Fibroblast of the conjunctiva (primary cell): Measurements from ENCODE around the gene INTS15.
"Not testable (repeated sequence)": the region's sequence is repeated elsewhere in the genome, so short reads cannot be mapped to it uniquely, and the experiment has no call there.

Source experiments
- DNase-seq: peaks from one replicate; pipeline ENCODE4 v3.0.0-alpha.2; 2010; ENCODE audit warnings: low read depth

INTS15 gene

DNA sequence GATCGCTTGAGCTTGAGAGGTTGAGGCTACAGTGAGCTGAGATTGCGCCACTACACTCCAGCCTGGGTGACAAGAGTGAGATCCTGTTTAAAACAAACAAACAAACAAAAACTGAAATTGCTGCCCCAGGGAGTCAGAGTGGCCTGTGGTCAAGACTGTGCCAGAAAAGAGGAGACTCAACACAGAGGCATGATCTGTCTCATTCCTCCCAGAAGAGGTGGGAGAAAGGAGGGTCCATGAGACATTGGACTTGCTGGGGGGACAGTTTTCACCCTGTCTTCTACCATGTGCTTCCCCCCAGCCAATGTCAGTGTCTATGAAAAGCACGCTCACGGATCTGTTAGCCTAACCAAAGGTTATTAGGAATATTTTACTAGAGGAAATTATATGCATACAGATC is 28.8 kb downstream of the INTS15 start:
- DNase-seq: no peak

DNA sequence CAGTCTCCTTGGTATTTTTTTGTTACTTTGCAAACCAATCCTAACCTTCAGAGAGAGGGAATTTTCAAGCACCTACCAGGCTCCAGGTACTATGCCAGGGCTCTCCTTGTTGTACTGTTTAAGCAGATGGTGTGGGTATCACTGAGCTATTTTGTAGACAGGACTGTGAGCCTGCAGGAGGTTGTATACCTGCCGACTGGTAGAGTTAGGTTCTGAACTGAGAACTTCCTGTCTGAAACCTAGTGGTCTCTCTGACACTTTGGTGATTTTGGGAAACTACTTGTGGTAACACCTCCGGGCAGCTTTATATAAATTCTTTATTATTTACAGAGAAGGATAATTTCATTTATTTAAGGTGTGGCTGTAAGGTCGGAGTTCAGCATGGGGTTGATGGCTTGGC is 30.1 kb downstream of the INTS15 start:
- DNase-seq: no peak

DNA sequence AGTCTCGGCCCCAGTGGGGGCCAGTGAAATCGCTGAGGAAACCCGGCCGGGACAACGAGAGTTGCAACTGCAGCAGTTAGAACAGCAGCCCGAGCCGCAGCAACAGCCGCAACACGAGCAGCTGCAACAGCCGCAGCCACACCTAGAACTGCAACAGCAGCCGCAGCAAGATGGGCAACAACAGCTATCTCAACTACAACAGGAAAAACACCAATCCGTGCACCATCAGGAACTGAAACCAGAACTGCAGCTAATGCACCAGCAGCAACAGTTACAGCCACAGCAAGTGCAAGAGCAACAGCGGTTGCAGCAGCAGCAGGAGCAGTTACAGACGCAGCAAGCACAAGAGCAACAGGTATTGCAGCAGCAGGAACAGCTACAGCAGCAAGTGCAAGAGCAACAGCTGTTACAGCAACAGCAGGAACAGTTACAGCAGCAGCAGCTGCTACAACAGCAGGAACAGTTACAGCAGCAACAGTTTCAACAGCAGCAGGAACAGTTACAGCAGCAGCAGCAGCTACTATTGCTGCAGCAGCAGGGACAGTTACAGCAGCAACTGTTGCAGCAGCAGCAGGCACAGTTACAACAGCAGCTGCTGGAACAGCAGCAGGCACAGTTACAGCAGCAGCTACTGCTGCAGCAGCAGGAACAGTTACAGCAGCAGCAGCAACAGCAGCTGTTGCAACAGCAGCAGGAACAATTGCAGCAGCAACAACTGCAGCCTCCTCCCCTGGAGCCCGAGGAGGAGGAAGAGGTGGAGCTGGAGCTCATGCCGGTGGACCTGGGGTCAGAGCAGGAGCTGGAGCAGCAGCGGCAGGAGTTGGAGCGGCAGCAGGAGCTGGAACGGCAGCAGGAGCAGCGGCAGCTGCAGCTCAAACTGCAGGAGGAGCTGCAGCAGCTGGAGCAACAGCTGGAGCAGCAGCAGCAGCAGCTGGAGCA is 31.6 kb downstream of the INTS15 start:
- no peak for DNase-seq

DNA sequence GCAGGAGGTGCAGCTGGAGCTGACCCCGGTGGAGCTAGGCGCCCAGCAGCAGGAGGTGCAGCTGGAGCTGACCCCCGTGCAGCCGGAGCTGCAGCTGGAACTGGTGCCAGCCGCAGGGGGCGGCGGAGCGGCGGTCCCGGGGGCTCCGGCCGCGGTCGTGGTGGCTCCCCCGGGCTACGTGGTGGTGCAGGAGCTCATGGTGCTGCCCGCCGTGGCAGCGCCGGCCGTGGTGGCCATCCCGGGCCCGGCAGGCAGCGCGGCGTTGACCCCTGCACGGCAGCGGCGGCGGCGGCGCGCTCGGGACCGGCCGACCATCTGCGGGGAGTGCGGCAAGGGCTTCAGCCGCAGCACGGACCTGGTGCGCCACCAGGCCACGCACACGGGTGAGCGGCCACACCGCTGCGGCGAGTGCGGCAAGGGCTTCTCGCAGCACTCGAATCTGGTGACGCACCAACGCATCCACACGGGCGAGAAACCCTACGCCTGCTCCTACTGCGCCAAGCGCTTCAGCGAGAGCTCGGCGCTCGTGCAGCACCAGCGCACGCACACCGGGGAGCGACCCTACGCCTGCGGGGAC is 32.4 kb downstream of the INTS15 start:
- DNase-seq: no peak

DNA sequence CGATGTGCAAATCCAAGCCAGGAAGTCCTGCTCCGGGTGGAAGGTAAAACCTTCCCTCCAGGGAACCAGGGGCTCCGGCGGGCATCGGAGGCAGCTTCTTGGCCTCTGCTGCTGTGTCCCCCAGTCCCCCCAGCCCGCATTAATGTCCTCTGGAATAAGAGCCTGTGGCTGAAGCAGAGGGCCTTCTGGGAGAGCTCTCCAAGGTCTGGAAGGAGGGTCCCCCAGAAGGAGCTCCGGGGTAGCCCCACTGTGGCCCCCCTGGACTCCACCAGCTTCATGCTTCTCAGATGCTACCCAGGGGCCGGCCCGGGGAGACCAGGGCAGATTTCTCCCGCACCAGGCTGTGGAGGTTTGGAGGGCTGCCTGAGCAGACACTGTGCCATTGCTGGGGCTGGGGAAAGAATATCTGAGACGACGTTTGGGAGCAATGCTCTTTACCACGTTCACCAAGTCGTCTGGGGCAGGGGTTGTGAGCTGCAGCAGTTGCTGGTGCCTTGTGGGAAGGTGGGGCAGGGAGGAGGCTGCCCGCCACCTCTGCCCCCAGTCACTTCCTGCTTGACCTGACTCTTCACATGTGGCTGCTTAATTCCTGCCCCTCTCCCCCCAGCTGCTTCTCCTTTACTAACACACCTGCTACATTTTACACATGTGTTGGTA is 33.9 kb downstream of the INTS15 start:
- no peak for DNase-seq

DNA sequence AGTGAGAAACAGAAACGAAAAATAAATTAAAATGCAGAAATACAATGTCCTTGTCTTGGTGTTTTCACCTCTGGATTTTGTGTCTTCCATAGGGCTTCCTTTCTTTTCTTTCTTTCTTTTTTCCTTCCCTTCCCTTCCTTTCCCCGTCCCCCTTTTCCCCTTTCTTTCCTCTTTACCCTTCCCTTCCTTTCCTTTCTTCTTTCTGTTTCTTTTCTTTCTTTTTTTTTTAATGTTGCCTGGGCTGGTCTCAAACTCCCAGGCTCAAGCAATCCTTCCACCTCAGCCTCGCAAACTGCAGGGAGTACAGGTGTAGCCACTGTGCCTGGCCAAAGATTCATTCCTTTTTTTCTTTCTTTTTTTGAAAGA is 34.4 kb downstream of the INTS15 start:
- DNase-seq: no peak

DNA sequence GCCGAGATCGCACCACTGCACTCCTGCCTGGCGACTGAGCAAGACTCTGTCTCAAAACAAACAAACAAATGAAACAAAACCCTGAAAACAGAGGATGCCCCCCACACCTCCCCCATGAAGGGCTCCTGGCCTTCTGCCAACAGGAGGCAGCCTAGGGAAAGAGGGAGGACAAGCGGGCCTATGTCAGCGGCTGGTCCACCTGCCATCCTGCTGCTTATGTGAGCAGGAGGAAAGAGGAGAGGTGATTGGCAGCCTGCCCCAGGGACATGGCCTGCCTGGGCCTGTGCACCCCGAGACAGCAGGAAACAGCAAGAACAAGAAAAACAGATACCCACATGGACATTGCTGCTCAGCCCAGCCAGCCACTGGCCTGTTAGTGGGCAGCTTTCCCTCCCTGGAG is 38.2 kb downstream of the INTS15 start:
- no peak for DNase-seq

DNA sequence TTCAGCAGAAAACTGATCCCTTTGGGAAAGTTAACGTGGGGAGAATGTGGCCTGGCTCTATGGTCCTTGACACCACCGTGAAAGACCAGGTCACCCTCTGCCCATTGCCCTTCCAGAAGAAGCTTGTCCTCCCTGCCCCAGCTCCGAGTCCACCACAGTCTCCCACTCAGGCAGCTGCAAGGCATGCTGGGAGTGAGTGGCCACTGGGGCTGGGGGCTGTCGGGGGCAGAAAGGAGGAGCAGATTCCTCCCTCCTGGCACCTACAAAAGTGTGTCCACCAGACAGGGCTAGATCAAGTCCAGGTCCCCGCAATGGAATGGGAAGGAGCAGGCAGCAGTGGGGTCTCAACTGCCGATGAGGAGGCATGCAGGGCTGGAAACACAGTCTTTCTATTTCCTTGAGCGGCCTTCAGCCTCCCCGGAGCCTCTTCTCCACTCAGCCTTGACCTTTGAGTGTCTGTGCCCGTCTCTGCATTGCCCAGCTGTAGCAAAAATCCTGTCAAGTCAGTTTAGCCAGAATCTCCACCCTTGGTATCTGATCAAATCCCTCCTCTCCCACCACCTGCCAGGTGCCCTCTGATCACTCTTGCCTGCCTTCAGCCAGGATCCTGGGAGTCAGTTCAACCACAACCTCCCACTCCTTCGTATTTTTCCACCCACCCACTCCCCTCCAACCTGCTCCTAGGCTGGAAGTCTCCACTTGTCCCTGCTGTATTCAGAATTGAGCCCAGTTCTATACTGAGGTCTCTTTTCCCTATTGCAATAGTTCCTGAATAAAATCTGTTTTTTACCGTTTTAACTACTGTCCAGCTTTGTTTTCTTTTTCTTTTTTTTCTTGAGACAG is 40.4 kb downstream of the INTS15 start:
- DNase-seq: no peak

DNA sequence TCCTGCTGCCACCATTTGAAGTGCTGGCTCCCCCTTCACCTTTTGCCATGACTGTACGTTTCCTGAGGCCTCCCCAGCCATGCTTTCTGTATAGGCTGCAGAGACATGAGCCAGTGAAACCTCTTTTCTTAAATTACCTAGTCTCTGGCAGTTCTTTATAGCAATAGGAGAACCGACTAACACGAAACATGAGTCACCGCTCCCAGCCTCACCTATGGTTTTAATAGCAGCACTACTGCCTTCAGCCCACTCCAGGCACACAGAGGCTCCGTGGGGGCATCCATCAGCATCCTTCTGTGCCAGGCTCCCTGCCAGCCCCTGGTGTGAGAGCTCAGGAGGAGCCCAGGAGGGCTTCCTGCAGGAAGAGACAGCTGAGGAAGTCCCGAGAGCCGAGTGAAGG is 41.8 kb downstream of the INTS15 start:
- DNase-seq: no peak

DNA sequence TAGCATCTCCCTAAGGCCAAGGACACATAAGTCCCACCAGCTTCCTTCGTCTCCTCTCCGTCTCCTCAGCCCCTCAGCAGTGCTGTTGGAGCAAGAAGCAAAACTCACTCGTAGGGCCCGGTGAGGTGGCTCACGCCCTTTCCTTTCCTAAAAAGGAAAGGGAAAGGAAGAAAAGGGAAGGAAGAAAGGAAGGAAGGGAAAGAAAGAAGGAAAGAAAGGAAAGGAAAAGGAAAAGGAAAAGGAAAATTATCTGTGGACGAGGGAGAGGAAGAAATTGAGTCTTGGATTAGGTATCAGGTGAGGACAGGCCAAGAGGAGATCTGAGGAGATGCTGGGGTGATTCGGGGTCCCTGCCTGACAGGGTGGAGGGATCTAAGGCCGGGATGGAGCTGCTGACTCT is 44.2 kb downstream of the INTS15 start:
- DNase-seq: no peak

DNA sequence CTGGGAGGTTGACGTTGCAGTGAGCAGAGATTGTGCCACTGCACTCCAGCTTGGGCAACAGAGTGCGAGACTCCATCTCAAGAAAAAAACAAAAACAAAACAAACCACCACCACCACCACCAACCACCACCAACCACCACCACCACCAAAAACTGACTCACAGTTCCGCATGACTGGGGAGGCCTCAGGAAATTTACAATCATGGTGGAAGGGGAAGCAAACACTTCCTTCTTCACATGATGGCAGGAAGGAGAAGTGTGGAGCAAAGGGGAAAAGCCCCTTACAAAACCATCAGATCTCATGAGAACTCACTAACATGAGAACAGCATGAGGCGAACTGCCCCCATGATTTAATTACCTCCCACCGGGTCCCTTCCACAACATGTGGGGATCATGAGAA is 45.1 kb downstream of the INTS15 start:
- DNase-seq: not testable (repeated sequence)

DNA sequence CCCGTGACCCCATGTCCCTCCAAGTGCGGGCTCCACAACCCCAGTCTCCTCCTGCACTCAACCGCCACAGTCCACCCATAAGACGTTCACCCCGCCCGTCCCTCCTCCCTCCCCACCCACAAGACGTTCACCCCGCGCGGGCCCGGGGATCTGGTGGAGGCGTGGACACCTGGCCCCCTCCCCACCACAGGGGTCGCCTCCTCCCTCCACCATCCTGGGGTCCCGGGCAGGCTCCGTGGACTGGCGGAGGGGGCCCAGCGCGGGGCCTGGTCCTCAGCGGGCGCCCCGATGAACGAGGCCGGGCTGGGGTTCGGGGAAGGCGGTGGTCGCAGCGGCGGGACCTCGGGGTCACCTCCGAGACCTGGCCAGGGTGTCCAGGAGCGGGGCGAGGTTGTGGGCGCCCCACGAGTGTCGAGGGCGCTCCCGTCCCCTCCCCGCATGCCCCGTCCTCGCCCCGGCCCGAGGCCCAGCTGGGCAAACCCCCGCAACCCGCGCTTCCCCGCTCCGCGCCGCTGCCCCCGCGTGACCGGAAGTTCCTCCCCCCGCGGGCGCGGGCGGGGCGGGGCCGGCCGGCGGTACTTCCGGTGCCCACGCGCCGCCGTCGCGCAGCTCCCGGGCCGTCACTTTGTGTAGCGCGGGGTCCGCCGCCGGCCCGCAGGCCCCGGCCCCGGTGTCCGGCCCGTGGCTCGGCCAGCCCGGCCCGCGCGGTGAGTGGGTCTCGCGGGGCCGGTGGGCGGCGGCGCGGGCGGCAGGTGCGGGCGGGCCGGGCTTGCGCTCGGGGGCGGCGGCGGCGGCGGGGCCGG is 47.1 kb downstream of the INTS15 start, which contains the start of gene ZNF316:
Gene ZNF316 (plus strand): TSS at position 578 of the 803 bp plus-strand sequence. CDS start 5,092 bp downstream, outside the sequence.
- DNase-seq: no peak

DNA sequence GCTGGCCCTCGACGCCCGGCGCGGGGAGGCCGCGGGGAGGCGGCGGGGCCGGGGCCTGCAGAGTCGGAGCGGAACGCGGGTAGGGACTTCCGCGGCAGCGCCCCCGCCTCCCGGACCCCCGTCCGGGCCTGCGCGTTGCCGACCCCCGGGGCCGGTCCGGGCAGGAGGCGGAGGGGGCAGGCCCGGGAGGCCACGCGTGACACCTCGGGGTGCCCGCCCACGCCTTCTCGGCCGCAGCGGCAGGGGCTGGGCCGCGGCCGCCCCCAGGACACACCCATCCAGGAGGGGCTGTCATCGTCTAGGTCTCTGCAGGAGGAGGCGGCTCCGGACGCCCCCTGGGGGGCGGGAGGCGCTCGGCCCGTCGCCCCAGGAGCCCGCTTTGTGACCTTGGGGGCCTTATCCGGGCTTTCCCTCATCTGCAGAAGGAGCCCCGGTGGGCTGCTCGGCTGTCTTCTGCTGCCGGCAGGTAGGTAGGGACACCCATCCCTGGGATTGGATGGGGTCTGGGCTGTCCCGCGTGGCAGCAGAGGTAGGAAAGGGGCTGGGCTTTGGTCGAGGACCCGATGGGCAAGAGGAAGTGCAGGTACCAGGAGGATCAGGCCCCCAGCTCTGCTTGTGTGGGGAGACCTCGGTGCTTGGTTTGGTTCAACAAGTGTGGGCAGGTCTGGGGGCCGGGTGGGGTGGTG is 47.9 kb downstream of the INTS15 start:
- no peak for DNase-seq

DNA sequence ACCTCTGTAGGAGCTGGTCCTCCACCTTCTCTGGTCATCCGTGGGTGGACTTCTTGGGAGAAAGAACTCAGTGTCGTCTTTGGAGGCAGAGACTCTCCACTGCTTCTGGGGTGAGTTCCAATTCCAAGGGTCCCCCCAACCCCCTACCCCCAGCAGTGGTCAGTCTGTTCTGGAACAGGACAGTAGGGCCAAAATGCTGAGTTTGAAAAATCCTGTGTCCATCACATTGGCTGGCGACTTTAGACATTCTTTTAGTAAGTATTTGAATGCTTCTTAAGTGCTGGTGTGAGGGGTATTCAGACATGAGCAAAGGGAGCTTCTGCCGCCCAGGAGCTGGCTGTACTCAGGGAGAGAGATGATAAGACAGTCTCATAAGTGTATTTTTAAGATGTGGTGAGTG is 49.2 kb downstream of the INTS15 start:
- DNase-seq: no peak

DNA sequence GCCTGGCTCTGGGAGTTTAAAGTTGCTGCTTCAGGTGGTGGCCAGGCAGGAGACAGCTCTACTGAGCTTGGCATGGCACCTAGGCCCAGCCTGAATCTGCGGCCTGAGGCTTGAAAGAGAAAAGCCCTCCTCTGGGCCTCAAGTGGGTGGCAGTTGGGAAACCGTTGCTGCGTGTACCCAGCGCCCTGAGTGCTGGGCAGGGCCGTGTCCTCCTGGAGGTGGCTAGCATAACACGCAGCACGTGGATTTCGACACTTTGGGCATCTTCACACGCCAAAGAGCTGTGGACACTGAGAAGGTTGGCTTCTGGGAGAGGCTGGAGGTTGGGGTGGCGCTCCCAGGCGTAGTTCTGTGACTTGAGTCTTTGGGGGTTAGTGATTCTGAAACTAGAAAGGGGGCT is 49.8 kb downstream of the INTS15 start:
- no peak for DNase-seq

DNA sequence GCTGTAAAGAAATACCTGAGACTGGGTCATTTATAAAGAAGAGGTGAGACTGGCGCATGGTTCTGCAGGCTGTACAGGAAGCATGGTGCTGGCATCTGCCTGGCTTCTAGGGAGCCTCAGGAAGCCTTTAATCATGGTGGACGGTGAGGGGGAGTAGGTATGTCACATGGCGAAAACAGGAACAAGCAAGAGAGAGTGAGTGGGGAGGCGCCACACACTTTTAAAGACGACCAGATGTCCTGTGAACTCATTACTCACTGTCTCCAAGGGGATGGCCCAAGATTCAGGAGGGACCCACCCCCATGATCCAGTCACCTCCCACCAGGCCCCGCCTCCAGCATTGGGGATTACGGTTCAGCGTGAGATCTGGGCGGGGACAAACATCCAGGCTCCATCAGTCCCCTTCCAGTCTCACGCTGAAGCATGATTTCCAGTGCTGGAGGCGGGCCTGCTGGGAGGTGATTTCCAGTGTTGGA is 50.5 kb downstream of the INTS15 start:
- peak; percentile 36 for DNase-seq

DNA sequence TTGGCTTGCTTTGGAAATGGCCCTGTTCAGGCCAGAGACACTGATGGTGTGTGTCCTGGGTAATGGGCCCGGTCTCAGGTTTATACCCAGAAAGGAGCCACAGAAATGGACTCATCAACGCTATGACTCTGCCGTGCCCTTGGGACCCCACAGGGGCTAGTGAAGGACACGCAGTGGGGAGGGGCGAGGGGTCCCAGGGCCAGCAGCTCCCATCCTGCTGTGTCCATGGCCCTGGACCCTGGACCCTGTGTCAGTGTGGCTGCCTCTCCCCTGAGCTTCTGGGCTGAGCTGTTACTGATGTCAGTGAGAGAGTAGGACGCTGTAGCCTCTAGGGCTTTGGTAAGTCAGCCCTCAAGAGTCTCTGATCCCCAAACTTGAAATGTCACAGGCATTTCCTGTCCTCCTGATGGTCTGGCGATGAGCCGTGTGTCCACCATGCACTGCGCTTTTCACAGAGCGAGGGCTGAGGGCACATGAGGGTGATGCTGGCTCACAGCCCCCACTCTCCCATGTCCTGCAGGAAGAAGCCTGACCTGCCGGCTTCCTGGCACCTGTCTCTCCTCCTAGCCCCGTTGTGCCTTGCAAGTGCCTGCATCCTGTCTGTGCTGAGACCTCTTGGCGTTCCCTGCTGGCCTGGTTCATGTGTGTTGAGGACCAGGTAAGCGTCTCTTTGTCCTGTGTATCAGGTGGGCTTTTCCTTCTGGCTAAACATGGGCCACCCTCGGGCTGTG is 51.6 kb downstream of the INTS15 start:
- no peak for DNase-seq

DNA sequence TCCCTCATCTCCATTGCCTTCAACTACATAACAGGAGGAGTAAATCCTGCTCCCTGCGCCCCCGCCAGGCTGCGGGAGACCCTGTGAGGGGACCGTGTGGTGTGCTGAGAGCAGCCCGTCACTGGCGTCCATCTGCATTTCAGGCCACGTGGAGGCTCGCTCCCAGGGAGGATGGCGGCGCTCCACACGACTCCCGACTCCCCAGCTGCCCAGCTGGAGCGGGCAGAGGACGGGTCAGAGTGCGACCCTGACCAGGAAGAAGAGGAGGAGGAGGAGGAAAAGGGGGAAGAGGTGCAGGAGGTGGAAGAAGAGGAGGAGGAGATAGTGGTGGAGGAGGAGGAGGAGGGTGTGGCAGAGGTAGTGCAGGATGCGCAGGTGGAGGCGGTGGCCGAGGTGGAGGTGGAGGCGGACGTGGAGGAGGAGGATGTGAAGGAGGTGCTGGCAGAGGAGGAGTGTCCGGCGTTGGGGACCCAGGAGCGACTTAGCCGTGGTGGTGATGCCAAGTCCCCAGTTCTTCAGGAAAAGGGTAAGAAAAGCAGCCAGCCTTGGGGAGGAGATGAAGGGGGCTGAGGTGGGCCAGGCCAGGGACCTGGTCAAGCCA is 52.5 kb downstream of the INTS15 start:
- DNase-seq: no peak

DNA sequence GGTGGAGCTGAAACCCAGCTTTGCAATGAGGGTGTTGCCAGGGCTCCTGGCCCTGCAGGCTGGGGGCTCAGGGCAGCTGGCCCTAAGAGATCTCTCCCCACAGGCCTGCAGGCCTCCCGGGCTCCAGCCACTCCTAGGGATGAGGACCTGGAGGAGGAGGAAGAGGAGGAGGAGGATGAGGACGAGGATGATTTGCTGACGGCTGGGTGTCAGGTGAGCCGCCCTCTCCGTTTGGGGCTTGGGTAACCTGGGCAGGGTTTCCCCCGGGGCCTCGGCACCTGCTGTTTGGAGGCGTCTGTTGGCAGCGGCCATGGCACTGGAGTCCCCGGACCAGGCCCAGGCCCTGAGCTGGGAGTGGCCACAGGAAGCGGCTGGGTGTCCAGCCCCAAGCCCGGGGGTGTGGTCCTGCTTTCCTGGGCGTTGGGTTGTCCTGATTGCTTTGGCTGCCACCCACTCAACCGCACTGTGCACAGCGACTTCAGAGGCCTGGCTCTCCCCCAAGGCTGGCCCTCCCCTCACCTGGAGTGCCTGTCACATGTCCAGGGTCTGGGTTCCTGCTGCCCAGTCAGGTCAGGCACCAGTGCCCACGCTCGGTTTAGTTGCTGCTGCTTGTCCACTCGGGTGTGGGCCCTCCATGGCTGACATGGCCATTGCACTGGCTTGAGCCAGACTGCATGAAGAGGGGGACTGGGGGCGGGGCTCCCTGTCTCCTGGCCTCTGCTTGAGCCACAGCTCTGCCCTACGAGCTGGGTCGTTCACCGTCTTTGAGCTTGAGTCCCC is 53.2 kb downstream of the INTS15 start:
- no peak for DNase-seq
